B cell (primary cell): ENCODE data around the gene OR51D1. TPM values are rescaled to one million over a fixed set of nuclear protein-coding genes. Genes with fewer than 3 reads are reported as not detected.

ENCODE experiments used
- ATAC-seq: fragments of 200-7000 bp; cut with Tn5 transposase; one replicate; pipeline ENCODE4 v1.10.0; 2021; ENCODE audit warnings: low read depth, mild to moderate bottlenecking, moderate number of reproducible peaks, moderate library complexity
- CTCF ChIA-PET: fragments of 350-600 bp; sonication (Branson Sonifier 250); formaldehyde crosslinking; loops from one replicate; lab custom pipeline; 2021; ENCODE audit warnings: antibody characterized with exemption, inconsistent platforms; lab: Charles Lee
- POLR2A ChIA-PET: fragments of 350-600 bp; sonication (Branson Sonifier 250); formaldehyde crosslinking; loops from one replicate; lab custom pipeline; 2021; ENCODE audit warnings: antibody characterized with exemption; lab: Charles Lee
- DNase-seq: peaks from one replicate; pipeline ENCODE4 v3.0.0; 2013
- H2AFZ ChIP-seq: 2 replicates; pipeline ENCODE4 v1.6.1; 2012; ENCODE audit warnings: mild to moderate bottlenecking, low read depth, low read length; ENCODE audit not compliant: insufficient read depth, poor library complexity, severe bottlenecking
- H3K27ac ChIP-seq, 2 donors: 1 replicate in 1 of 2; 2 replicates in 1 of 2; pipeline ENCODE4 v1.5.1; 2012 to 2013; ENCODE audit warnings: low read length in 2 of 2, mild to moderate bottlenecking in 2 of 2, moderate library complexity in 1 of 2
- H3K27me3 ChIP-seq, 4 experiments: fragments of 200-600 bp in 1 of 4; sonication (generic) in 1 of 4; replicated peaks in 1 of 4; 1 replicate in 2 of 4; 2 replicates in 2 of 4; pipeline versions ENCODE4 v1.6.1 to v1.7.0; 2013 to 2016; ENCODE audit warnings: low read length in 3 of 4, mild to moderate bottlenecking in 2 of 4, mixed read lengths in 1 of 4, moderate library complexity in 1 of 4; ENCODE audit not compliant: insufficient read depth in 4 of 4, control insufficient read depth in 3 of 4; ENCODE audit errors: control extremely low read depth in 1 of 4
- H3K36me3 ChIP-seq, 2 experiments: replicated peaks in 1 of 2; 1 replicate in 1 of 2; 2 replicates in 1 of 2; pipeline versions ENCODE4 v1.6.1 to v1.7.1; 2013; ENCODE audit warnings: low read length in 1 of 2; ENCODE audit not compliant: insufficient read depth in 2 of 2, control insufficient read depth in 1 of 2; ENCODE audit errors: control extremely low read depth in 1 of 2, extremely low read depth in 1 of 2
- H3K4me1 ChIP-seq, 2 donors: fragments of 200-600 bp in 1 of 2; sonication (generic) in 1 of 2; 1 replicate in 1 of 2; 2 replicates in 1 of 2; pipeline versions ENCODE4 v1.5.1 to v1.6.1; 2013 to 2017; ENCODE audit warnings: low read length in 2 of 2; ENCODE audit not compliant: control insufficient read depth in 2 of 2, insufficient read depth in 2 of 2
- H3K4me2 ChIP-seq: replicated peaks from 2 replicates; pipeline ENCODE3; 2012; ENCODE audit warnings: mild to moderate bottlenecking, low read depth, low read length; ENCODE audit not compliant: poor library complexity, severe bottlenecking
- H3K4me3 ChIP-seq, 5 experiments: fragments of 200-600 bp in 1 of 5; sonication (generic) in 1 of 5; 1 replicate in 3 of 5; 2 replicates in 2 of 5; pipeline versions ENCODE4 v1.5.1 to v1.7.0; 2011 to 2016; ENCODE audit warnings: low read length in 4 of 5, mild to moderate bottlenecking in 4 of 5, low read depth in 2 of 5, control low read depth in 1 of 5, moderate library complexity in 1 of 5; ENCODE audit not compliant: insufficient read depth in 1 of 5; ENCODE audit errors: control extremely low read depth in 1 of 5, extremely low read depth in 1 of 5
- H3K79me2 ChIP-seq: fragments of 200-600 bp; sonication (generic); one replicate; pipeline ENCODE4 v1.6.0; 2016; ENCODE audit warnings: low read length; ENCODE audit not compliant: control insufficient read depth, insufficient read depth
- H3K9ac ChIP-seq: fragments of 200-600 bp; sonication (generic); 2 replicates; pipeline ENCODE4 v1.6.1; 2017; ENCODE audit warnings: mild to moderate bottlenecking, low read length, moderate library complexity
- H3K9me3 ChIP-seq, 3 donors: one replicate each; pipeline versions ENCODE4 v1.6.1 to v1.7.1; 2013; ENCODE audit warnings: low read length in 2 of 3; ENCODE audit not compliant: control insufficient read depth in 2 of 3, insufficient read depth in 1 of 3; ENCODE audit errors: control extremely low read depth in 1 of 3
- H4K20me1 ChIP-seq: 2 replicates; pipeline ENCODE4 v1.6.0; 2012; ENCODE audit warnings: mild to moderate bottlenecking, low read length; ENCODE audit not compliant: insufficient read depth, control insufficient read depth, poor library complexity, severe bottlenecking
- H3K27ac Mint-ChIP-seq: one replicate; pipeline ENCODE4 v1.8.0; 2021; ENCODE audit warnings: mixed read lengths
- H3K27me3 Mint-ChIP-seq: one replicate; pipeline ENCODE4 v1.8.0; 2021; ENCODE audit warnings: mixed read lengths
- H3K4me1 Mint-ChIP-seq: one replicate; pipeline ENCODE4 v1.8.0; 2021; ENCODE audit warnings: mixed read lengths
- H3K4me3 Mint-ChIP-seq: one replicate; pipeline ENCODE4 v1.8.0; 2021; ENCODE audit warnings: mixed read lengths
- H3K9me3 Mint-ChIP-seq: one replicate; pipeline ENCODE4 v1.8.0; 2022; ENCODE audit warnings: mixed read lengths; ENCODE audit not compliant: insufficient read depth
- EZH2 ChIP-seq: IDR thresholded peaks from 2 replicates; pipeline ENCODE4 v1.6.1; 2012; ENCODE audit warnings: borderline replicate concordance, low read depth, mild to moderate bottlenecking, moderate library complexity, low read length; ENCODE audit not compliant: insufficient read depth, poor library complexity, severe bottlenecking
- WGBS: methylation state at CpG from one replicate; pipeline ENCODE4 v1.1.5; 2013; ENCODE audit warnings: missing lambda C conversion rate; ENCODE audit not compliant: insufficient coverage; 5-methylcytosine and 5-hydroxymethylcytosine counted together
- intact Hi-C: fragments of 100-400 bp; cut with micrococcal nuclease; formaldehyde crosslinking; loops from one replicate; pipeline ENCODE4 v1.10.0; 2022
- polyA plus RNA-seq: library from polyadenylated mRNA; depleted of rRNA; stranded (reverse); fragments of >200 nt; gene quantifications from 2 replicates; pipeline ENCODE4 v1.2.3, GENCODE V29; 2012
- total RNA-seq, 2 donors: library from RNA; stranded (reverse); fragments of 120-200 nt in 1 of 2; gene quantifications; 1 replicate in 1 of 2; 2 replicates in 1 of 2; pipeline versions ENCODE4 v1.2.3 to v1.2.4, GENCODE V29; 2013 to 2022
- TF ChIP-seq, protein P1 (sequence below): fragments of 200-600 bp; IDR thresholded peaks from one replicate; pipeline ENCODE4 v1.8.0; 2022; ENCODE audit warnings: antibody characterized with exemption, mild to moderate bottlenecking

OR51D1 gene
- total and polyA plus RNA-seq, 2 donors (not counting 1 experiment from before 2014, with no cell fraction given) = not detected

DNA sequence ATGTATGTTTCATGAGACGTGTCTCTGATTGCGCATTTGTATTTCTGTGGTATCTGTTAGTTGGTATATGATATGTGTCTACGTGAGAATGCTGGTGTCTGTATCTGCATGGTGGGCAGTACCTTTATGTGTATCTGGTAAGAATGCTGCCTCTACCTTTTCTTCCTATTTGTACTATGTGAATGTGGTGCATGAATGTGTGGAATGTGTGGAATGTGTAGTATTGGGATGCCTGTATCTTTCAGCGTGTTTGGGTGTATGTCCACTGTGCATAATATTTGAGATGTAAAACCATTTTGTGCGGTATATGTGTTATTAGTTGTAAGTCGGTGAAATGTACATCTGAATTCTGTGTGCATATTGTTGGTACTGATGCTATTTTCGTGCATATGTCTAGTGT is 4.2 kb downstream of the OR51D1 start:
- no peak overlapping the region for H3K4me3 ChIP-seq
- H3K9me3 ChIP-seq = peaks cover 0 to 5% (median 0%) of the 10 kb centered on the region in 3 donors
- no peaks in the 10 kb centered on the region for H4K20me1 ChIP-seq
- ATAC-seq (no peak), DNase-seq (no peak)
- no peaks in the 10 kb centered on the region for H3K79me2 ChIP-seq
- no peak overlapping the region for H3K4me2 ChIP-seq
- Mint-ChIP-seq H3K4me1 (no peaks in the 10 kb centered on the region), H3K4me3 (no peak overlapping the region), H3K27ac (no peak overlapping the region), H3K9me3 (no peaks in the 10 kb centered on the region), H3K27me3 (peaks cover 32% of the 10 kb centered on the region)
- POLR2A ChIA-PET = no interaction called here
- intact Hi-C loops = no loop called here
- peaks cover 0 to 3% of the 10 kb centered on the region in 2 donors for H3K4me1 ChIP-seq
- 95% methylated on average over 7 of the region's 7 CpGs for WGBS
- TF ChIP-seq, protein P1, sequence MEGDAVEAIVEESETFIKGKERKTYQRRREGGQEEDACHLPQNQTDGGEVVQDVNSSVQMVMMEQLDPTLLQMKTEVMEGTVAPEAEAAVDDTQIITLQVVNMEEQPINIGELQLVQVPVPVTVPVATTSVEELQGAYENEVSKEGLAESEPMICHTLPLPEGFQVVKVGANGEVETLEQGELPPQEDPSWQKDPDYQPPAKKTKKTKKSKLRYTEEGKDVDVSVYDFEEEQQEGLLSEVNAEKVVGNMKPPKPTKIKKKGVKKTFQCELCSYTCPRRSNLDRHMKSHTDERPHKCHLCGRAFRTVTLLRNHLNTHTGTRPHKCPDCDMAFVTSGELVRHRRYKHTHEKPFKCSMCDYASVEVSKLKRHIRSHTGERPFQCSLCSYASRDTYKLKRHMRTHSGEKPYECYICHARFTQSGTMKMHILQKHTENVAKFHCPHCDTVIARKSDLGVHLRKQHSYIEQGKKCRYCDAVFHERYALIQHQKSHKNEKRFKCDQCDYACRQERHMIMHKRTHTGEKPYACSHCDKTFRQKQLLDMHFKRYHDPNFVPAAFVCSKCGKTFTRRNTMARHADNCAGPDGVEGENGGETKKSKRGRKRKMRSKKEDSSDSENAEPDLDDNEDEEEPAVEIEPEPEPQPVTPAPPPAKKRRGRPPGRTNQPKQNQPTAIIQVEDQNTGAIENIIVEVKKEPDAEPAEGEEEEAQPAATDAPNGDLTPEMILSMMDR = no peak
- no peak for TF ChIP-seq EZH2
- H2AFZ ChIP-seq = no peak overlapping the region
- H3K36me3 ChIP-seq = no peaks in the 10 kb centered on the region
- H3K9ac ChIP-seq = no peak overlapping the region
- no peak overlapping the region for H3K27ac ChIP-seq
- H3K27me3 ChIP-seq = peaks cover 0 to 13% (median 3%) of the 10 kb centered on the region in 4 experiments
- CTCF ChIA-PET = no interaction called here

DNA sequence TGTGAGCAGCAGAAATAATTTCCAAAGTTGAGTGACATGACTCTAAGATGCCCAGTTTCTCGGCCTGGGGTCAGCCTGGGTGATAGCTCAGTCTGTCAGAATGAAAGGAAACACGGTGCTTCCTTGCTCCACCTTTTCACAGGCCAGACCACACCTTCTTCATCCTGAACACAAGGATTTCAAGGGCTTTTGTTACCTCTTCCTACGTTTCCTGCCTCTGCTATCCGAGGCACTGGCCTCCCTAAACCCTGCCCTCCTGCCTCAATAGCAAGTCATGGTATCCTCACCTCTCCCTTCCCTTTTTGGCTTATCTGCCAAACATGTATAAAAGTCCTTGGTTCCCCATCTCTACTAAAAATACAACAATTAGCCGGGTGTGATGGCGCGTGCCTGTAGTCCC is 4.8 kb downstream of the OR51D1 start:
- no peak for ATAC-seq
- Histone ChIP-seq H3K4me3 (no peak overlapping the region), H3K4me2 (no peak overlapping the region), H3K27me3 (peaks cover 0 to 7% (median 2%) of the 10 kb centered on the region in 4 experiments), H3K27ac (no peak overlapping the region), H3K4me1 (peaks cover 0 to 2% of the 10 kb centered on the region in 2 donors), H2AFZ (no peak overlapping the region), H3K79me2 (no peaks in the 10 kb centered on the region), H3K9ac (no peak overlapping the region), H3K36me3 (no peaks in the 10 kb centered on the region), H4K20me1 (no peaks in the 10 kb centered on the region), H3K9me3 (peaks cover 0 to 4% (median 0%) of the 10 kb centered on the region in 3 donors)
- ChIA-PET POLR2A (no interaction called here), CTCF (no interaction called here)
- Mint-ChIP-seq H3K9me3 (no peaks in the 10 kb centered on the region), H3K4me1 (no peaks in the 10 kb centered on the region), H3K27ac (no peak overlapping the region), H3K4me3 (no peak overlapping the region), H3K27me3 (peaks cover 32% of the 10 kb centered on the region)
- intact Hi-C loops = no loop called here
- no peak for DNase-seq
- WGBS = 79% methylated on average over 4 of the region's 7 CpGs
- TF ChIP-seq EZH2 = no peak
- TF ChIP-seq, protein P1 = no peak
